GM15510 (cell line): ENCODE measurements around the gene HSD11B1L.

ENCODE experiments used
- POLR2A ChIP-seq: IDR thresholded peaks from 3 replicates; pipeline ENCODE4 v1.6.1; 2011; ENCODE audit warnings: borderline replicate concordance; ENCODE audit not compliant: insufficient read length; ENCODE audit errors: extremely low read depth

HSD11B1L gene

GRCh38 chr19:5680437-5681368 is at the start of gene HSD11B1L, which contains the start of gene MICOS13:
Gene HSD11B1L, plus strand, starts transcription at chr19:5681027. Its CDS starts 3,806 bp downstream, at chr19:5684833.
Gene MICOS13, minus strand, starts transcription at chr19:5680516. Its CDS starts 30 bp downstream, at chr19:5680486.
- peak; percentile 79 for TF ChIP-seq POLR2A

- TF ChIP-seq POLR2A, result no peak
These were observed 49.1 kb upstream of the HSD11B1L start for GRCh38 chr19:5631567-5632240.

- no peak for TF ChIP-seq POLR2A
These were observed 48.6 kb upstream of the HSD11B1L start for GRCh38 chr19:5632241-5632612.

GRCh38 chr19:5632657-5633056 is 48.2 kb upstream of the HSD11B1L start:
- TF ChIP-seq POLR2A, result no peak

GRCh38 chr19:5635427-5635826 is 45.4 kb upstream of the HSD11B1L start:
- TF ChIP-seq POLR2A, result no peak

- no peak for TF ChIP-seq POLR2A
These were observed 42.9 kb upstream of the HSD11B1L start for GRCh38 chr19:5637971-5638370.

- no peak for TF ChIP-seq POLR2A
These were observed 39.7 kb upstream of the HSD11B1L start for GRCh38 chr19:5641171-5641570.

GRCh38 chr19:5642204-5642603 is 38.6 kb upstream of the HSD11B1L start:
- TF ChIP-seq POLR2A, result no peak

- no peak for TF ChIP-seq POLR2A
These were observed 37.8 kb upstream of the HSD11B1L start for GRCh38 chr19:5643060-5643459.

- no peak for TF ChIP-seq POLR2A
These were observed 36.8 kb upstream of the HSD11B1L start for GRCh38 chr19:5644037-5644436.

- no peak for TF ChIP-seq POLR2A
These were observed 35.4 kb upstream of the HSD11B1L start for GRCh38 chr19:5645409-5645808.

GRCh38 chr19:5646703-5647102 is 34.1 kb upstream of the HSD11B1L start:
- no peak for TF ChIP-seq POLR2A

- TF ChIP-seq POLR2A, result no peak
These were observed 32.4 kb upstream of the HSD11B1L start for GRCh38 chr19:5648464-5648863.

GRCh38 chr19:5651361-5651760 is 29.5 kb upstream of the HSD11B1L start:
- no peak for TF ChIP-seq POLR2A

GRCh38 chr19:5652261-5652660 is 28.6 kb upstream of the HSD11B1L start:
- no peak for TF ChIP-seq POLR2A
